Activated CD4-positive, alpha-beta T cell treated with anti-CD3 and anti-CD28 coated beads, Interleukin-2, amount 50 U/mL, for 16 hours (primary cell): ENCODE results near the gene PCDHB9.
"Not testable (repeated sequence)": the region's sequence is repeated elsewhere in the genome, so short reads cannot be mapped to it uniquely, and the experiment has no call there.

Experiments used
- DNase-seq: peaks from one replicate; pipeline ENCODE4 v3.0.0-alpha.2; 2020

PCDHB9 gene

GRCh38 chr5:141189131-141189530 lies 2.2 kb downstream of the PCDHB9 start:
- not testable (repeated sequence) for DNase-seq

GRCh38 chr5:141192110-141192725 lies 5.3 kb downstream of the PCDHB9 start, which contains the start of gene PCDHB10:
Gene PCDHB10 (plus strand): TSS chr5:141192353. CDS start chr5:141192553, 200 bp downstream.
- peak; percentile 9 for DNase-seq

- DNase-seq: not testable (repeated sequence)
These were observed 7.4 kb downstream of the PCDHB9 start for GRCh38 chr5:141194332-141194731.

GRCh38 chr5:141196363-141196762 lies 9.4 kb downstream of the PCDHB9 start:
- no peak for DNase-seq

- DNase-seq: no peak
These were observed 12.6 kb downstream of the PCDHB9 start, which contains the start of gene PCDHB11 for GRCh38 chr5:141199359-141200235. Gene PCDHB11 (plus strand): TSS chr5:141199627. CDS start chr5:141199775, 148 bp downstream.

GRCh38 chr5:141201126-141201525 lies 14.2 kb downstream of the PCDHB9 start:
- DNase-seq: not testable (repeated sequence)

- DNase-seq: not testable (repeated sequence)
These were observed 14.7 kb downstream of the PCDHB9 start for GRCh38 chr5:141201646-141202045.

- no peak for DNase-seq
These were observed 21.5 kb downstream of the PCDHB9 start, which contains the start of gene PCDHB12 for GRCh38 chr5:141208478-141208877. Gene PCDHB12 (plus strand): TSS chr5:141208719. CDS start chr5:141208908, 189 bp downstream.

GRCh38 chr5:141210281-141210680 lies 23.3 kb downstream of the PCDHB9 start:
- not testable (repeated sequence) for DNase-seq

- not testable (repeated sequence) for DNase-seq
These were observed 23.9 kb downstream of the PCDHB9 start for GRCh38 chr5:141210849-141211248.

- DNase-seq: not testable (repeated sequence)
These were observed 26.8 kb downstream of the PCDHB9 start, which contains the start of gene PCDHB13 for GRCh38 chr5:141213656-141214339. Gene PCDHB13 (plus strand): TSS chr5:141213919. CDS start chr5:141214124, 205 bp downstream.

- not testable (repeated sequence) for DNase-seq
These were observed 27.6 kb downstream of the PCDHB9 start for GRCh38 chr5:141214583-141214982.

- DNase-seq: not testable (repeated sequence)
These were observed 28.5 kb downstream of the PCDHB9 start for GRCh38 chr5:141215504-141215903.

GRCh38 chr5:141216035-141216434 lies 29.1 kb downstream of the PCDHB9 start:
- not testable (repeated sequence) for DNase-seq

- DNase-seq: no peak
These were observed 36.3 kb downstream of the PCDHB9 start, which contains the start of gene PCDHB14 for GRCh38 chr5:141223112-141223783. Gene PCDHB14 (plus strand): TSS chr5:141223343. CDS start chr5:141223506, 163 bp downstream.

- DNase-seq: not testable (repeated sequence)
These were observed 37.9 kb downstream of the PCDHB9 start for GRCh38 chr5:141224844-141225243.

GRCh38 chr5:141225421-141225820 lies 38.5 kb downstream of the PCDHB9 start:
- not testable (repeated sequence) for DNase-seq

GRCh38 chr5:141234109-141234667 lies 47.2 kb downstream of the PCDHB9 start:
- DNase-seq: no peak

- not testable (repeated sequence) for DNase-seq
These were observed 49.0 kb downstream of the PCDHB9 start for GRCh38 chr5:141235922-141236321.

- DNase-seq: no peak
These were observed 49.8 kb downstream of the PCDHB9 start for GRCh38 chr5:141236516-141237313.
